ENCODE measurements around the gene CHMP6. TPM values are rescaled to one million over a fixed set of nuclear protein-coding genes. Genes with fewer than 3 reads are reported as not detected.

Gene CHMP6
- total and polyA plus RNA-seq, 9 of the 15 experiments (the other 6 are each of a cell fraction or from before 2014, with no cell fraction given) = 0.25 to 30.4 (median 13.4) TPM

- TF ChIP-seq VEZF1 (CRISPR knock-in tag; IDR thresholded peaks at IDR 0.05) (peak; percentile 98), TAF15 (IDR thresholded peaks at IDR 0.05; ENCODE audit: low read depth, low read length) (no peak), PRPF4 (IDR thresholded peaks at IDR 0.05; ENCODE audit: insufficient read depth, low read depth, low read length, poor library complexity, severe bottlenecking) (peak; percentile 82), ZKSCAN1 (IDR thresholded peaks at IDR 0.05; ENCODE audit: low read depth, low read length) (0 out of 2 replicates have a peak, but pooled peaks have one; percentile 11), NFIC (IDR thresholded peaks at IDR 0.05) (0 out of 2 replicates have a peak, but pooled peaks have one; percentile 28), RREB1 (CRISPR knock-in tag; IDR thresholded peaks at IDR 0.05) (no peak), POLR2A (conservative IDR thresholded peaks at IDR 0.05) (peak; percentile 96), HEY1 (CRISPR knock-in tag; IDR thresholded peaks at IDR 0.05; ENCODE audit: borderline replicate concordance) (no peak), TBP (optimal IDR thresholded peaks at IDR 0.05; ENCODE audit: low read depth, low read length) (peak; percentile 98), ZNF511 (CRISPR knock-in tag; IDR thresholded peaks at IDR 0.05) (0 out of 2 replicates have a peak, but pooled peaks have one; percentile 63)
- TF ChIP-seq, protein P1, sequence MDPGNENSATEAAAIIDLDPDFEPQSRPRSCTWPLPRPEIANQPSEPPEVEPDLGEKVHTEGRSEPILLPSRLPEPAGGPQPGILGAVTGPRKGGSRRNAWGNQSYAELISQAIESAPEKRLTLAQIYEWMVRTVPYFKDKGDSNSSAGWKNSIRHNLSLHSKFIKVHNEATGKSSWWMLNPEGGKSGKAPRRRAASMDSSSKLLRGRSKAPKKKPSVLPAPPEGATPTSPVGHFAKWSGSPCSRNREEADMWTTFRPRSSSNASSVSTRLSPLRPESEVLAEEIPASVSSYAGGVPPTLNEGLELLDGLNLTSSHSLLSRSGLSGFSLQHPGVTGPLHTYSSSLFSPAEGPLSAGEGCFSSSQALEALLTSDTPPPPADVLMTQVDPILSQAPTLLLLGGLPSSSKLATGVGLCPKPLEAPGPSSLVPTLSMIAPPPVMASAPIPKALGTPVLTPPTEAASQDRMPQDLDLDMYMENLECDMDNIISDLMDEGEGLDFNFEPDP (CRISPR knock-in tag; IDR thresholded peaks at IDR 0.05) = no peak
- TF ChIP-seq, protein P2, sequence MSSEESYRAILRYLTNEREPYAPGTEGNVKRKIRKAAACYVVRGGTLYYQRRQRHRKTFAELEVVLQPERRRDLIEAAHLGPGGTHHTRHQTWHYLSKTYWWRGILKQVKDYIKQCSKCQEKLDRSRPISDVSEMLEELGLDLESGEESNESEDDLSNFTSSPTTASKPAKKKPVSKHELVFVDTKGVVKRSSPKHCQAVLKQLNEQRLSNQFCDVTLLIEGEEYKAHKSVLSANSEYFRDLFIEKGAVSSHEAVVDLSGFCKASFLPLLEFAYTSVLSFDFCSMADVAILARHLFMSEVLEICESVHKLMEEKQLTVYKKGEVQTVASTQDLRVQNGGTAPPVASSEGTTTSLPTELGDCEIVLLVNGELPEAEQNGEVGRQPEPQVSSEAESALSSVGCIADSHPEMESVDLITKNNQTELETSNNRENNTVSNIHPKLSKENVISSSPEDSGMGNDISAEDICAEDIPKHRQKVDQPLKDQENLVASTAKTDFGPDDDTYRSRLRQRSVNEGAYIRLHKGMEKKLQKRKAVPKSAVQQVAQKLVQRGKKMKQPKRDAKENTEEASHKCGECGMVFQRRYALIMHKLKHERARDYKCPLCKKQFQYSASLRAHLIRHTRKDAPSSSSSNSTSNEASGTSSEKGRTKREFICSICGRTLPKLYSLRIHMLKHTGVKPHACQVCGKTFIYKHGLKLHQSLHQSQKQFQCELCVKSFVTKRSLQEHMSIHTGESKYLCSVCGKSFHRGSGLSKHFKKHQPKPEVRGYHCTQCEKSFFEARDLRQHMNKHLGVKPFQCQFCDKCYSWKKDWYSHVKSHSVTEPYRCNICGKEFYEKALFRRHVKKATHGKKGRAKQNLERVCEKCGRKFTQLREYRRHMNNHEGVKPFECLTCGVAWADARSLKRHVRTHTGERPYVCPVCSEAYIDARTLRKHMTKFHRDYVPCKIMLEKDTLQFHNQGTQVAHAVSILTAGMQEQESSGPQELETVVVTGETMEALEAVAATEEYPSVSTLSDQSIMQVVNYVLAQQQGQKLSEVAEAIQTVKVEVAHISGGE (CRISPR knock-in tag; IDR thresholded peaks at IDR 0.05) = peak in 1 of 3 experiments; percentile 46; a peak in 1 of 6 replicates
Observed at GRCh38 chr17:81034779-81035520, 43.3 kb downstream of the CHMP6 start, which contains the start of gene BAIAP2 (continued).
